Heart left ventricle (tissue), 13 donors: Measurements from ENCODE around the gene INTS6L.

Experiments used
- CTCF ChIP-seq, 12 donors: fragments of 200-600 bp; sonication (generic) in 4 of 12; IDR thresholded peaks; one replicate each; pipeline versions ENCODE4 v1.5.0 to v1.8.0; 2018 to 2022; ENCODE audit warnings: antibody characterized with exemption in 12 of 12, mild to moderate bottlenecking in 5 of 12
- POLR2A ChIP-seq, 2 donors: fragments of 450-650 bp; IDR thresholded peaks; one replicate each; pipeline ENCODE4 v1.6.1; 2017; ENCODE audit warnings: antibody characterized with exemption in 2 of 2, mild to moderate bottlenecking in 2 of 2, moderate library complexity in 2 of 2
- donor health status: ischemic (EF 13 %, LVEDD 7.1; RV severe dilation, severe dysfunction).
- donor health status: DM: no; HTN: yes; CAD: no.
- donor health status: DM: no; HTN: no; CAD: no.
- donor health status: ischemic (EF 25% LVEDD 6.9; RV normal size, moderate dysfunction).
- donor health status: ischemic (EF 25% LVEDD 5.7; RV mildly dilated, moderate dysfunction).
- donor health status: ischemic (EF 35%, LVEDD 5.7; RV mildly dilated, moderate dysfunction).
- donor health status: nonischemic (EF 11% LVEDD 7.7; RV severe dilation, severe dysfunction).
- donor health status: DM: yes; HTN: yes; CAD: no.
- donor health status: PGD.
- donor health status: ischemic (EF 29% LVEDD 5.4; RV normal size, mild dysfunction).
- donor health status: nonischemic (EF 23%, LVEDD 6.1; RV moderate dilation, normal function).

- peak in 5 of 12 donors; percentile 11 to 15 (median 15) for TF ChIP-seq CTCF (IDR thresholded peaks at IDR 0.05)
- no peak for TF ChIP-seq POLR2A (IDR thresholded peaks at IDR 0.05)
These were observed 23.5 kb downstream of the INTS6L start for GRCh38 chrX:135543924-135544323.
